Measurements from ENCODE around the gene NXF1.

Gene NXF1

GRCh38 chr11:62806611-62807121, 1.4 kb upstream of the NXF1 start:
- DNase-seq (ENCODE audit: low read depth): peak; percentile 55
- H3K4me3 ChIP-seq (ENCODE audit: control insufficient read depth, low read depth, low read length): no peak overlapping the region
- no peak for TF ChIP-seq CTCF (conservative IDR thresholded peaks at IDR 0.05; ENCODE audit: control insufficient read depth, insufficient read depth, low read depth, low read length)

DNA sequence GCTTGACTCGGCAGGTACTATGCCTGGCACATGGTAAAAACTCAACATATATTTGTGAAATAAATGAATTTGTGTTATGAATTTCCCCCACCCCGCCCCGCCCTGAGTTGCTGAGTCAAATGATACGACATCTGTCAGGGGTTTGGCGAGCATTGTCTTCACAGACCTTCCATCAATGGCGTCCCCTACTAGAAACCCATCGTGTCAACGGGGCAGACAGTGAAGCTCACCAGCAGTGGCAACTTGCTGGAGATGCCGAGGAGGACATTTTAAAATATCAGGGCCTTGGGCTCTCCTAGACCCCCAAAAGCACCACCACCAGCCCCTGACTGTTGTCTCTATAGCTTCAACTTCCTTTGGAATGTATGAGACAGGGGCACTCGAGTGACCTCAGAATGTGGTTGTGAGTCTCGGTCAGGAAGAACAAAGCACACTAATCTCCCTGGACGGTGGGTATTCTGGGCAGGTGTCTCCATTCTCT, 761 bp upstream of the NXF1 start:
- peak overlapping the region; percentile 91 for H3K4me3 ChIP-seq (ENCODE audit: control insufficient read depth, low read depth, low read length)
- no peak for DNase-seq (ENCODE audit: low read depth)
- no peak for TF ChIP-seq CTCF (conservative IDR thresholded peaks at IDR 0.05; ENCODE audit: control insufficient read depth, insufficient read depth, low read depth, low read length)

DNA sequence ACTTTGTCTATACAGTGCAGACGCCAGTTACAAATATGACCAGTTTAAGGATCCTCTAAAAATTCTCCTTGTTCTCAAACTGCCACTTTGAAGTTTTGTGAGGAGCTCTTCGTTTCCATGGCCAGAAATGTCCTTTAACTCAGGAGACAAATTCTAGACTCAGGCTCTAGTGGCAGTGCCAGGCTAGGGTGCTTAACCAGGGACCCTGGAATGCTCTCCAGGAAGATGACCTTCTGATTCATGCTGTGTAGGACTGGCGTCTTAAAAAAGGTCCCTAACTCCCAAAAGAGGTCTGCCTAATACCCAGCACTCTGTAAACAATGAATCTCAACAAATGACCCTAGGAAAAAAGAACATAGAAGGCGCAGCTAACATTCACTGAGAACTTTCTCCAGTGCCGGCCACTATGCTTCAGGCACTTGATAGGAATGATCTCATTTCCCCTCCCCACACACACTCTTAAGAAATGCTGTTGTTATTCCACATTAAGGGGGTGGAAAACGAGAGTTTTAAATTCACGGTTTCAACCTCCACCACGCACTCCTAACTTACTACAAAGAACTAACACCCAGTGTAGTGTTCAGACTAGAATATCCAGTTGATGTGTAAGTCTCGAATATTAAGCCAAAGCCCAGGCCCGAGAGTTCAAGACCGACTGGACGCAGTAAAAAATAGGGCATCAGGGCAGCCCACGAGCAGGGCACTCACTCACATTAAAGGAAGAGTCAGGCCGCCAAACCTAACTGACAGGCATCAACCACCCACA, 747 bp downstream of the NXF1 start:
- TF ChIP-seq CTCF (conservative IDR thresholded peaks at IDR 0.05; ENCODE audit: control insufficient read depth, insufficient read depth, low read depth, low read length): no peak
- DNase-seq (ENCODE audit: low read depth): peak; percentile 47
- H3K4me3 ChIP-seq (ENCODE audit: control insufficient read depth, low read depth, low read length): peak overlapping the region; percentile 91

- DNase-seq (ENCODE audit: low read depth): no peak
- no peak for TF ChIP-seq CTCF (conservative IDR thresholded peaks at IDR 0.05; ENCODE audit: control insufficient read depth, insufficient read depth, low read depth, low read length)
- no peak overlapping the region for H3K4me3 ChIP-seq (ENCODE audit: control insufficient read depth, low read depth, low read length)
Measured at GRCh38 chr11:62801071-62801470, 4.2 kb downstream of the NXF1 start.

- DNase-seq (ENCODE audit: low read depth): no peak
- no peak for TF ChIP-seq CTCF (conservative IDR thresholded peaks at IDR 0.05; ENCODE audit: control insufficient read depth, insufficient read depth, low read depth, low read length)
- no peak overlapping the region for H3K4me3 ChIP-seq (ENCODE audit: control insufficient read depth, low read depth, low read length)
Measured at GRCh38 chr11:62799486-62799885, 5.8 kb downstream of the NXF1 start.

- no peak overlapping the region for H3K4me3 ChIP-seq (ENCODE audit: control insufficient read depth, low read depth, low read length)
- TF ChIP-seq CTCF (conservative IDR thresholded peaks at IDR 0.05; ENCODE audit: control insufficient read depth, insufficient read depth, low read depth, low read length): no peak
- no peak for DNase-seq (ENCODE audit: low read depth)
Measured at GRCh38 chr11:62796281-62796680, 9.0 kb downstream of the NXF1 start.
